Astrocyte of the cerebellum (primary cell): Measurements from ENCODE around the gene SLX9.

Experiments used
- DNase-seq: peaks from one replicate; pipeline ENCODE4 v3.0.0-alpha.2; 2011; ENCODE audit warnings: low read depth
- H3K4me3 ChIP-seq: 2 replicates; pipeline ENCODE4 v1.5.1; 2011; ENCODE audit warnings: mild to moderate bottlenecking, low read depth, low read length, moderate library complexity
- CTCF ChIP-seq: IDR thresholded peaks from 2 replicates; pipeline ENCODE4 v1.5.1; 2012; ENCODE audit warnings: low read length, low read depth, moderate library complexity, mild to moderate bottlenecking; ENCODE audit errors: missing control alignments
- in situ Hi-C: cut with HindIII; loops from 2 replicates; pipeline ENCODE4 v1.10.0; 2017; ENCODE audit warnings: low sequenced_read_pairs

The SLX9 gene

DNA sequence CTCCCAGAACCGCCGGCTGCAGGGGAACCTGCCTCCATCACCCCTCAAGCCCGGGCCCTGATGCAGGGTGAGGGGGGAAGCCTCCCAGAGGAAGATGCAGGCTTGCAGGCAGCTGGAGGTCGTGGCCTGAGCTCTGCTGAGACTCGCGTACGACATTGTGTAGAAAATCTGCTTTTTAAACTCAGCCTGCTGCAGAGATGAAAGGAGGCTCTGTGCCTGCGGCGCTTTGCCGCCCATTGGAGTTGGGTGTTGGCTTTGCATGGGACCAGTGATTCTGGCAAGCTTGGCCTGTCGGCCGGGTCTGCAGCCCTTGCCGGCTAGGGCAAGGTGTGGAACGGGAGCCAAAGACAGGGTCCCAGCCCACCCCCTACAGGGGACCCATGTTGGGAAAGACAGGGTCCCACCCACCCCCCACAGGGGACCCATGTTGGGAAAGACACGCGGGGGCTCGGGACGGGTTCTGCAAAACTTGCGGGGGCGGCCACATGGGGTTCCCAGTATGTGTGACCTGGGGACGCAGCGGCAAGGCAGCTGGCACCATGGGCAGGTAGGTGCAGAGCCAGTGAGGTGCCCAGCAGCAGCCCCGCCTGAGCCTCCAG, 55.6 kb downstream of the SLX9 start:
- DNase-seq, result no peak
- no peak overlapping the region for H3K4me3 ChIP-seq
- TF ChIP-seq CTCF, result no peak
- in situ Hi-C loops, result no loop called here

DNA sequence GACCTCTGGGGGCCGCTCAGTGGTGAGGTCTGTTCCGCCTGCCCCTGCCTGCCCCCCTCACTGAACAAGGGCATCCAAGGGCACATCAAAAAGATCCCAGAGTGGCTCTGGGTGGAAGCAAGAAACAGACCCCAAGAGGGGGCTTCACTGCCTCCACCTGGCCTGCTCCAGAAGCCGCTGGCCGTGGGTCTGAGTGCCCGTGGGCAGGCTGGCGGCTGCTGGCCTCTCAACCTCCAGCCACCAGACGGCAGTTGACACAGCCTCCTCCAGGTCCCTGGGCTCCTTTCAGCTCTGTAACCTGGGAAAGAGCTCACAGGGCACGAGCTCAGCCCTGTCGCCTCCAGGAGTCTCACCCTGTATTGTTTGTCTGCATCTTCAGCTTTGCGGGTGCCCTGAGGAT, 56.3 kb downstream of the SLX9 start:
- no peak overlapping the region for H3K4me3 ChIP-seq
- no peak for DNase-seq
- TF ChIP-seq CTCF, result no peak
- in situ Hi-C loops, result no loop called here

DNA sequence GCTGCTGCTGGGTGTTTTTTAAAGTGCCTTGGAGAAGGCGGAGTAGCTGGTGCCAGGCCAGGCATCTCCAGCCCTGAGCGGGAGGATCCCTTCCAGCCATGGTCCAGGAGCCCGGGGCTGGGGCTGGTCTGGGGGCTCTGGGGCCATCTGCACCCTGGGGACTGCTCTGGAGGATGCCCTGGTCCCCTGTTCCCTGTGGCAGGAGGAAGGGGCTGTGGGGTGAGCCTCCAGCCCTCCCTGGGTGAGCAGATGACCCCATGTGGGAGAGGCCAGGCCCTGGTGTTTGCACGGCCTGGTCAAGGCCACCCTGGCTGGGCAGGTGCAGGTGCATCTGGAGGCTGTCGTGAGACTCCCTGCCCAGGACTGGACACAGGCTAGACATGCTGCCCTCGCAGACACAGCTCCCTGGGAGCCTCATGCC, 56.7 kb downstream of the SLX9 start:
- DNase-seq, result no peak
- in situ Hi-C loops, result no loop called here
- TF ChIP-seq CTCF, result no peak
- no peak overlapping the region for H3K4me3 ChIP-seq

- in situ Hi-C loops, result no loop called here
- DNase-seq, result no peak
- H3K4me3 ChIP-seq, result no peak overlapping the region
- no peak for TF ChIP-seq CTCF
Observed at GRCh38 chr21:44996983-44997936, 57.4 kb downstream of the SLX9 start.

- DNase-seq, result no peak
- TF ChIP-seq CTCF, result no peak
- in situ Hi-C loops, result no loop called here
- H3K4me3 ChIP-seq, result no peak overlapping the region
Observed at GRCh38 chr21:44998086-44998620, 58.3 kb downstream of the SLX9 start.

DNA sequence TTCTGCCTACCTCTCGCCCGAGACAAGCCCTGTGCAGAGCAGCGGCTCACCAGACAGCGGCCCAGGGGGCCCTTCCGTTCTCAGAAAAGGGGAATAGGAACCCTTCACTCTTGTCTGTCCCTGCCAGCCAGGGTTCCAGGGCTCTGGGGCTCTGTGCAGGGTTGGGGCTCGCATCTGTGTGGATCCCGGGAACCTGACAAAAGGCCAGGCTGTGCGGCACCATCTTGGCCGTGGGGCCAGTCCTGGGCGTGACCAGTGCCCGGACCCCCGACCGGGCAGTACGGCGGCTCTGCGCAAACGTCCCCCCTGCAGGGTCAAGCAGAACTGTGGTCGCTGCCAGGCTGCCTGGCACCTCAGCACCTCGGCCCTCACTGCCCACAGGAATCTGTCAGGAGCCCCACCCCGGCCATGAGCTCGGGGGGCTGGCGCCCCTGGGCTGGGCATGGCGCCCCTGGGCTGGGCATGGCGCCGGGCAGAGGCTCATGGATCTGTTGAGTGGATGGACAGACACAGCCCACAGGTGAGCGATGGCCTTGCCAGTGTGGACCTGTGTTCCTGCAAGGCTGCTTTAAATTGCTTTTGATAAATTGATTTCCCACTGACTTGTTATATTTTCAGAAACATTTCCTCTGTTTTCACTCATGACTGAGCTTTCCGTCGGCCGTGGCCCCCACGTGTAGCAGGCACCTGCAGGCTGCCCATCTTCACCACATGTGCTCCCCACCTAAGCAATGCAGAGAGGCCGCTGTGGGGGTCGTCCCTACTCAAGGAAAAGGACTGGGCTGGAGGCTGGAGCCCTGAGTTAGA, 59.0 kb downstream of the SLX9 start:
- DNase-seq, result no peak

More for the DNA sequence above, 59.0 kb downstream of the SLX9 start:
- in situ Hi-C loops, result no loop called here
- TF ChIP-seq CTCF, result no peak
- H3K4me3 ChIP-seq, result no peak overlapping the region
